Measurements from ENCODE around the gene UCKL1.

UCKL1 gene

DNA sequence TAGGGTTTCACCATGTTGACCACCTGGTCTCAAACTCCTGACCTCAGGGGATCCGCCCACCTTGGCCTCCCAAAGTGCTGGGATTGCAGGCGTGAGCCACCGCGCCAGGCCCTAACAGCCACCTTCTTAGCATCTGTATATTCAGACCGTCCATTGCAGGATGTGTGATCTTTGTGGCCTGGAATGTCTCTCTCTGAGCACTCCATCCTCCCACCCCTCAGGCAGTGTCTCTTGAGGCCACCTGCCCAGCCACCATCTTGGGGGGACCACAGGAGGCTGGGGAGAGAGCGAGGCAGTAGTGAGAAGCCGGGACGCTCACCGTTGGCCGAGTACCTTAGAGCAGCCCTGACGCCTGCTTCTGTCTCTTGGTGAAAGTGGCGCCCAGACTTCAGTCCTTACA, 42.4 kb downstream of the UCKL1 start:
- TF ChIP-seq POLR2AphosphoS5 (IDR thresholded peaks at IDR 0.05; ENCODE audit: low read depth) (no peak), GABPA (IDR thresholded peaks at IDR 0.05; ENCODE audit: low read depth) (no peak), SPI1 (IDR thresholded peaks at IDR 0.05; ENCODE audit: borderline replicate concordance, low read depth) (no peak), REST (IDR thresholded peaks at IDR 0.05; ENCODE audit: insufficient replicate concordance, low read depth) (no peak), CTCF (IDR thresholded peaks at IDR 0.05; ENCODE audit: insufficient read depth, low read length) (no peak)
- Histone ChIP-seq H3K27me3 (ENCODE audit: insufficient read depth, poor library complexity, severe bottlenecking) (no peaks in the 10 kb centered on the region), H3K4me3 (replicated peaks; ENCODE audit: insufficient read depth, low read length) (no peak overlapping the region), H3K27ac (replicated peaks) (no peak overlapping the region)
- no peak for DNase-seq (ENCODE audit: low read depth in 1 of 2, low spot score in 1 of 2)

DNA sequence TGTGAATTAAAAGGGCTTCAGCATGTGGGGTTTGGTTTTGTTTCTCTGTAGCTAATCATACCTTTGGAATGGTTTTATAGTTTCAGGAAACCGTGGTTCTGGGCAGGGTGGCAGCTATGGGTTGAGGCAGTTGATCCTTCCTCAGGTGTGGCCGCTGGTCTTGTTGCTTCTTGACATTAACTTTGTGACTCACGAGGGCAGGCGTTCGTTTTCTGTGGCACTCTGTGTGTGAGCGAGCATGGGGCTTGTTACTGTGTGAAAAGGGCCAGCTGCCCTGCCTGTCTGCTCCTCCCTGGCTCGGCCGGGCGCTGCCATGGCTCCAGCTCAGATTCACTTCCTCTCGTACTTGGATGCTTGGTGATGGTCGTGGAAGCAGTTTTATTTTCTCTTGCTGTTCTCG, 45.0 kb downstream of the UCKL1 start:
- TF ChIP-seq SPI1 (IDR thresholded peaks at IDR 0.05; ENCODE audit: borderline replicate concordance, low read depth) (0 out of 2 replicates have a peak, but pooled peaks have one; percentile 28), POLR2AphosphoS5 (IDR thresholded peaks at IDR 0.05; ENCODE audit: low read depth) (no peak)
- H3K27ac ChIP-seq (replicated peaks), result peak overlapping the region; percentile 21
- H3K27me3 ChIP-seq (ENCODE audit: insufficient read depth, poor library complexity, severe bottlenecking), result no peaks in the 10 kb centered on the region
- no peak for DNase-seq (ENCODE audit: low read depth in 1 of 2, low spot score in 1 of 2)
- no peak overlapping the region for H3K4me3 ChIP-seq (replicated peaks; ENCODE audit: insufficient read depth, low read length)

DNA sequence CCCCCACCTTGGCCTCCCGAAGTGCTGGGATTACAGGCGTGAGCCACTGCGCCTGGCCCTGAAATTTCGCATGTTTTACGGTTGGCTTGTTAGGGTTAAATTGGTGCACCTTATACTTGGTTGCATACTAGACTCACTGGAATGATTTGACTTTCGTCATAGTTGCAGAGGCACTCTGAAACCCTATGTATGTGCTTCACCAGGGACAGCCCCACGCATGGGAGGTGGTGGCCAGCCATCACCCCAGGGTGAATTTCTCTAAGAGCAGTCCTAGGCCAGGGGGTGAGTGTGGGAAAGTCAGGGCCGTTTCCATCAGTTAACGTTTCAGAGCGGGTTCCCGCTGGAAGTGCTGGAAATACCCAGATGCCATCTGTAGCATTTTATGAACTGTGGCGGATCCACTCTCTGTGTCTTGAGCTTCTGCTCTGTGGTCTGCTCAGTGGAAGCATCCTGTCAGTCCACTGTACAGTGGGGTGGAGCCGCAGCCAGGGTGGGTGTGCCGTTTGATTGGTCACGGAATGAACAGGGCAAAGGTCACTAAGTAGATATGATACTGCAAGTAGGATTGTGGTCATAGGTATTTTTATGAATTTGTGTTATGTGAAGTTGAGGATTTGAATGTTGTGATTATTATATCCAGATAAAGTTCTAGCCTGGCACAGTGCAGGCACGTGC, 48.1 kb downstream of the UCKL1 start:
- H3K27ac ChIP-seq (replicated peaks), result peak overlapping the region; percentile 88
- H3K27me3 ChIP-seq (ENCODE audit: insufficient read depth, poor library complexity, severe bottlenecking), result no peaks in the 10 kb centered on the region
- no peak overlapping the region for H3K4me3 ChIP-seq (replicated peaks; ENCODE audit: insufficient read depth, low read length)
- no peak for TF ChIP-seq CTCF (IDR thresholded peaks at IDR 0.05; ENCODE audit: insufficient read depth, low read length)
- TF ChIP-seq GABPA (IDR thresholded peaks at IDR 0.05; ENCODE audit: low read depth), result no peak
- no peak for TF ChIP-seq SPI1 (IDR thresholded peaks at IDR 0.05; ENCODE audit: borderline replicate concordance, low read depth)
- TF ChIP-seq REST (IDR thresholded peaks at IDR 0.05; ENCODE audit: insufficient replicate concordance, low read depth), result no peak
- no peak; the same call in 1 of the 2 replicates for TF ChIP-seq POLR2AphosphoS5 (IDR thresholded peaks at IDR 0.05; ENCODE audit: low read depth)
- no peak for DNase-seq (ENCODE audit: low read depth in 1 of 2, low spot score in 1 of 2)

DNA sequence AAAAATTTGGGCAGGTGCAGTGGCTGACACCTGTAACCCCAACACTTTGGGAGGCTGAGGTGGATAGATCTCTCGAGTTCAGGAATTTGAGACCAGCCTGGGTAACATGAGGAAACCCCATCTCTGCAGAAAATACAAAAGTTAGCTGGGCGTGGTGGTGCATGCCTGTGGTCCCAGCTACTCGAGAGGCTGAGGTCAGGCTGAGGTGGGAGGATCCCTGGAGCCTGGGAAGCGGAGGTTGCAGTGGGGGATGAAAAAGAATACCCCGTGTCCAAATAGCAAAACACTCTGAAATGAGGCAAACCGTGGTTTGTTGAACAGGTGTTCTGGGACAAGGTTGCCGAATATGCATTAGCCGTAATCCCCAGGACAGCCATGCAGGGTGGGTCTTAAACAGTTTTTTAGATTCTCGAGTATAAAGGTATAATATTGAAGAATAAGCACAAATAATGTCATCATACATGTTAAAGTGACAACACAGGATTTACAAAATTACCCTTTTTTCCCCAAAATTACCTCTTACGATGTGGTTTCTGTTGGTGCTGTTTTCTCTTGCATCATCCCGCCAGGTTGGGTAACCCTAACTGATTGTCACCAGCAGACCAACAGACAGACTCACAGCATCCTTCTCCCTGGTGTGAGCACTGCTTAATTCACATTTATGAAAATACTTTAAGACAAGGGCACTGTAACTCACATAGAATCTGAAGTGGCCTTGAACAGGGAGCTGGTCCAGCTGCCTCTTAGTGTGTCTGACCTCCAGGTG, 52.2 kb downstream of the UCKL1 start:
- Histone ChIP-seq H3K27ac (replicated peaks) (peak overlapping the region; percentile 88), H3K27me3 (ENCODE audit: insufficient read depth, poor library complexity, severe bottlenecking) (no peaks in the 10 kb centered on the region), H3K4me3 (replicated peaks; ENCODE audit: insufficient read depth, low read length) (no peak overlapping the region)
- TF ChIP-seq REST (IDR thresholded peaks at IDR 0.05; ENCODE audit: insufficient replicate concordance, low read depth), result no peak
- peak; percentile 69; the same call in 1 of the 2 replicates for TF ChIP-seq POLR2AphosphoS5 (IDR thresholded peaks at IDR 0.05; ENCODE audit: low read depth)
- DNase-seq (ENCODE audit: low read depth in 1 of 2, low spot score in 1 of 2), result peak; percentile 93 to 96
